HL-60 (cell line): Measurements from ENCODE around the gene VPS25.
"Not testable (repeated sequence)": the region's sequence is repeated elsewhere in the genome, so short reads cannot be mapped to it uniquely, and the experiment has no call there.

ENCODE experiments used
- CTCF ChIP-seq: IDR thresholded peaks from one replicate; pipeline ENCODE4 v1.5.1; 2011; ENCODE audit warnings: low read length, control low read depth, inconsistent platforms; ENCODE audit not compliant: insufficient read depth
- POLR2AphosphoS5 ChIP-seq: IDR thresholded peaks from 2 replicates; pipeline ENCODE4 v1.6.1; 2012; ENCODE audit warnings: low read depth

GRCh38 chr17:42742916-42743315 lies 30.3 kb upstream of the VPS25 start:
- not testable (repeated sequence) for TF ChIP-seq CTCF, POLR2AphosphoS5
